HCT116 (cell line): Measurements from ENCODE around the gene ACTN1. TPM values are rescaled to one million over a fixed set of nuclear protein-coding genes. Genes with fewer than 3 reads are reported as not detected.

Source experiments
- ATAC-seq: fragments of 200-7000 bp; cut with Tn5 transposase; 2 replicates; pipeline ENCODE4 v1.9.1; 2020; ENCODE audit warnings: mild to moderate bottlenecking, moderate library complexity
- Bru-seq: library from RNA; stranded (reverse); fragments of 400-500 nt; gene quantifications from one replicate; lab custom pipeline; 2021; lab: Mats Ljungman, UMichigan
- BruChase-seq, 2 experiments: library from RNA; stranded (reverse); fragments of 400-500 nt; gene quantifications; one replicate each; lab custom pipeline; 2021; lab: Mats Ljungman, UMichigan
- BruUV-seq: library from RNA; stranded (reverse); fragments of 400-500 nt; replicated peaks from 2 replicates; lab custom pipeline; 2021; lab: Mats Ljungman, UMichigan
- CTCF ChIA-PET: fragments of 300-600 bp; sonication (Branson Sonifier 250); formaldehyde crosslinking; loops from one replicate; lab custom pipeline; 2021; ENCODE audit warnings: antibody characterized with exemption; lab: Charles Lee
- POLR2A ChIA-PET: fragments of 300-600, 350-600 bp; sonication (Branson Sonifier 250); formaldehyde crosslinking; loops from one replicate; lab custom pipeline; 2021; ENCODE audit warnings: antibody characterized with exemption; lab: Charles Lee
- RAD21 ChIA-PET, 2 experiments: fragments of 300-600 bp; sonication (Branson Sonifier 250); formaldehyde crosslinking; loops; one replicate each; lab custom pipeline; 2023; ENCODE audit warnings: low total read pairs in 2 of 2; ENCODE audit not compliant: uncharacterized antibody in 2 of 2, unreplicated experiment in 2 of 2, low non-redundant PET in 1 of 2; lab: Charles Lee
- DNase-seq: peaks from one replicate; pipeline ENCODE4 v3.0.0-alpha.2; 2010; ENCODE audit warnings: low read depth, low spot score
- H2AFZ ChIP-seq: fragments of 200-600 bp; shearing (Covaris generic), sonication (generic); 2 replicates; pipeline ENCODE4 v1.6.1; 2017; ENCODE audit warnings: low read depth, mixed run types, mixed read lengths, antibody characterized with exemption, low read length; ENCODE audit not compliant: poor library complexity, severe bottlenecking
- H3K27ac ChIP-seq: 2 replicates; pipeline ENCODE4 v1.5.1; 2012; ENCODE audit warnings: low read depth, low read length
- H3K27me3 ChIP-seq: fragments of 200-600 bp; sonication (generic); 2 replicates; pipeline ENCODE4 v1.6.1; 2016; ENCODE audit warnings: mixed run types, low read length, mixed read lengths; ENCODE audit not compliant: insufficient read depth
- H3K36me3 ChIP-seq, 2 experiments: fragments of 200-500 bp in 1 of 2; fragments of 200-600 bp in 1 of 2; sonication (Bioruptor generic) in 1 of 2; sonication (generic) in 1 of 2; 2 replicates each; pipeline versions ENCODE4 v1.5.1 to v1.6.1; 2014 to 2016; ENCODE audit warnings: low read length in 2 of 2, inconsistent platforms in 1 of 2, mixed read lengths in 1 of 2, mixed run types in 1 of 2; ENCODE audit not compliant: insufficient read depth in 2 of 2, control insufficient read depth in 1 of 2
- H3K4me1 ChIP-seq, 2 experiments: fragments of 200-600 bp in 1 of 2; sonication (generic) in 1 of 2; 2 replicates each; pipeline versions ENCODE4 v1.5.1 to v1.6.1; 2012 to 2017; ENCODE audit warnings: low read length in 2 of 2, inconsistent platforms in 1 of 2, mild to moderate bottlenecking in 1 of 2, mixed read lengths in 1 of 2, mixed run types in 1 of 2, moderate library complexity in 1 of 2; ENCODE audit not compliant: insufficient read depth in 2 of 2, control insufficient read depth in 1 of 2
- H3K4me2 ChIP-seq: fragments of 200-600 bp; sonication (generic); 2 replicates; pipeline ENCODE4 v1.6.1; 2017; ENCODE audit warnings: mixed run types, low read length, mixed read lengths
- H3K4me3 ChIP-seq, 2 experiments: fragments of 200-600 bp in 1 of 2; sonication (generic) in 1 of 2; replicated peaks in 1 of 2; 2 replicates each; pipeline ENCODE4 v1.5.1; 2011 to 2016; ENCODE audit warnings: low read length in 2 of 2, control low read depth in 1 of 2, low read depth in 1 of 2, mild to moderate bottlenecking in 1 of 2, mixed read lengths in 1 of 2, mixed run types in 1 of 2
- H3K79me2 ChIP-seq: fragments of 200-600 bp; sonication (generic); 2 replicates; pipeline ENCODE4 v1.6.1; 2017; ENCODE audit warnings: mild to moderate bottlenecking, mixed run types, low read length, moderate library complexity, mixed read lengths; ENCODE audit not compliant: insufficient read depth
- H3K9ac ChIP-seq: fragments of 200-600 bp; sonication (generic); 2 replicates; pipeline ENCODE4 v1.6.1; 2016; ENCODE audit warnings: low read length, mixed read lengths
- H3K9me2 ChIP-seq: fragments of 200-600 bp; sonication (generic), shearing (Covaris generic); 2 replicates; pipeline ENCODE4 v1.6.1; 2017; ENCODE audit warnings: mixed run types, mild to moderate bottlenecking, moderate library complexity; ENCODE audit not compliant: insufficient read depth
- H3K9me3 ChIP-seq, 2 experiments: fragments of 200-500 bp in 1 of 2; fragments of 200-600 bp in 1 of 2; sonication (Bioruptor generic) in 1 of 2; sonication (generic) in 1 of 2; 2 replicates each; pipeline ENCODE4 v1.6.1; 2014 to 2017; ENCODE audit warnings: low read length in 2 of 2, mixed read lengths in 2 of 2, inconsistent platforms in 1 of 2, low read depth in 1 of 2, mild to moderate bottlenecking in 1 of 2, mixed run types in 1 of 2, moderate library complexity in 1 of 2; ENCODE audit not compliant: control insufficient read depth in 1 of 2, insufficient read depth in 1 of 2
- H4K20me1 ChIP-seq: fragments of 200-600 bp; sonication (generic), shearing (Covaris generic); 2 replicates; pipeline ENCODE4 v1.6.1; 2017; ENCODE audit warnings: mixed run types, mild to moderate bottlenecking, moderate library complexity; ENCODE audit not compliant: insufficient read depth
- EGR1 ChIP-seq: IDR thresholded peaks from 2 replicates; pipeline ENCODE4 v1.6.1; 2012; ENCODE audit warnings: low read depth
- ELF1 ChIP-seq: IDR thresholded peaks from 2 replicates; pipeline ENCODE4 v1.6.1; 2012; ENCODE audit warnings: low read depth, borderline replicate concordance
- EZH2 ChIP-seq: fragments of 200-600 bp; sonication (generic); IDR thresholded peaks from 2 replicates; pipeline ENCODE4 v1.6.1; 2017; ENCODE audit warnings: antibody characterized with exemption, mixed run types
- POLR2A ChIP-seq: IDR thresholded peaks from 2 replicates; pipeline ENCODE4 v1.7.0; 2011; ENCODE audit warnings: borderline replicate concordance; ENCODE audit not compliant: insufficient read depth, insufficient read length; ENCODE audit errors: extremely low read depth
- POLR2AphosphoS5 ChIP-seq: IDR thresholded peaks from 2 replicates; pipeline ENCODE4 v1.6.1; 2011; ENCODE audit warnings: mild to moderate bottlenecking, low read depth, low read length, moderate library complexity
- RAD21 ChIP-seq: IDR thresholded peaks from 2 replicates; pipeline ENCODE4 v1.6.1; 2012; ENCODE audit warnings: low read depth, mild to moderate bottlenecking
- SIN3A ChIP-seq: IDR thresholded peaks from 2 replicates; pipeline ENCODE4 v1.6.1; 2012; ENCODE audit warnings: low read depth
- SP1 ChIP-seq: IDR thresholded peaks from 2 replicates; pipeline ENCODE4 v1.6.1; 2012; ENCODE audit warnings: low read depth
- intact Hi-C: fragments of 100-400 bp; cut with micrococcal nuclease; formaldehyde crosslinking; loops from 2 replicates; pipeline ENCODE4 v1.10.0; 2022
- long read RNA-seq: library from polyadenylated mRNA; unstranded; transcript quantifications from one replicate; pipeline ENCODE4 v2.0.0, GENCODE V29; 2021; ENCODE audit not compliant: unreplicated experiment
- polyA plus RNA-seq: library from polyadenylated mRNA; unstranded; fragments of >200 nt; gene quantifications from 2 replicates; pipeline ENCODE4 v1.2.1, GENCODE V29; 2012; ENCODE audit warnings: missing spikeins
- total RNA-seq: library from RNA; stranded (reverse); gene quantifications from one replicate; pipeline ENCODE4 v1.2.1, GENCODE V29; 2021; ENCODE audit not compliant: unreplicated experiment
- TF ChIP-seq, protein P1 (sequence below): IDR thresholded peaks from 2 replicates; pipeline ENCODE4 v1.6.1; 2012

Gene ACTN1
- total RNA-seq, result 123 TPM
- 134 and 167 TPM in 2 replicates for polyA plus RNA-seq
- Bru-seq, nascent RNA, result percentile 84 among the genes with signal in this experiment
- percentile 82 among the genes with signal in this experiment for BruChase-seq, experiment 1, labeled RNA remaining after a 6-hour chase
- BruChase-seq, experiment 2, labeled RNA remaining after a 2-hour chase, result percentile 74 among the genes with signal in this experiment
- long read RNA-seq, full-length matches to known transcripts, result 201 of 306 reads
- long read RNA-seq, partial matches to known transcripts, result 49 of 306 reads
- long read RNA-seq, other reads (novel, unspliced or antisense), result 56 of 306 reads

DNA sequence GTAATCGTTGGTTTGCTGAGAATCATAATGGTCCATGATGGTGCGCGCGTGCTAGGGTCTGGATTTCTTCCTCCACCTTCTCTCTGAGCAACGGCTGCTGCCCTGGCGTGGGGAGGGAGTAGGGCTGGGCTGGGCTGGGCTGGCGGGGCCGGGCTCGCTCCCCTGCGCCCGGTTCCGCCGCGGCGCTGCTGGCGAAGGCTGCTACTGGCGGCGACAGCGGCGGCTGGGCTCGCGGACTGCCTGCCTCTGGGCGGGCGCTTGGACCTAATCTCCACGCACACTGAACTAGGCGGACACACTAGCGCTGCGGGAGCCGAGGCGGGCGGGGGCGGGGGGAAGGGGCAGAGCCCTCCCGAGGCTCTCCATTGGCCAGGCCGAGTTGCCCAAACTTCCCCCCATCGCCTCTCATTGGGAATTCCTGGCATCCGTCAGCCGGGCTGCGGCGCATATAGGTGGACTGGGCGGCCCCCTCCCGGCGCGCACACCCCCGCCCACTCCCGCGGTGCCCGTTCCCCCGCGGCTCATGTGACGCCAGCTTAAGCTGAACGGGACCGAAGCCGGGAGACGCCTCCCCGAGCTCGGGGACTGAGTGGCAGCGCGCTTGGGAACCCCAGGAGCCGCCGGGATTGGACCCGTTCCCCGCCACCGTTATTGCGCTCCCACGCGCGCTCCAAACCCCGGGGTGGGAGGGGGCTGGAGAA lies at the start of gene ACTN1:
TSS of gene ACTN1 (minus strand) at position 282 of the 701 bp plus-strand sequence. CDS start at position 36, 246 bp downstream.
- no peaks in the 10 kb centered on the region for H3K27me3 ChIP-seq
- TF ChIP-seq SIN3A (peak; percentile 69; the same call in 1 of the 2 replicates), EZH2 (no peak), SP1 (peak; percentile 87), EGR1 (peak; percentile 90), POLR2A (peak; percentile 53), POLR2AphosphoS5 (peak; percentile 83), ELF1 (no peak), RAD21 (no peak)
- TF ChIP-seq, protein P1, sequence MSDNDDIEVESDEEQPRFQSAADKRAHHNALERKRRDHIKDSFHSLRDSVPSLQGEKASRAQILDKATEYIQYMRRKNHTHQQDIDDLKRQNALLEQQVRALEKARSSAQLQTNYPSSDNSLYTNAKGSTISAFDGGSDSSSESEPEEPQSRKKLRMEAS, result 0 out of 2 replicates have a peak, but pooled peaks have one; percentile 26
- peak within 1 kb of the TSS; percentile 90 for H3K27ac ChIP-seq
- peaks cover 44% of the 10 kb centered on the region for H3K79me2 ChIP-seq
- BruUV-seq, result no TSS peak
- H3K9me3 ChIP-seq, result no peaks in the 10 kb centered on the region
- H4K20me1 ChIP-seq, result no peaks in the 10 kb centered on the region
- H3K4me2 ChIP-seq, result peak within 1 kb of the TSS; percentile 94
- H3K36me3 ChIP-seq, result peaks cover 0 to 13% of the 10 kb centered on the region in 2 experiments; a peak in 1 of 4 replicates
- ChIA-PET CTCF (interaction anchor here (1.0 kb wide), 1 partner anchor 68 kb away, joined by 4 read pairs; no protein-coding TSS in a partner anchor), POLR2A (interaction anchor here (0.6 to 0.9 kb wide), 3 partner anchors 26 to 481 kb away, joined by 3 to 4 read pairs (median 3); no protein-coding TSS in a partner anchor), RAD21 (no interaction called here)
- intact Hi-C loops, result loop anchor here (2.0 kb wide), 1 partner anchor 28 kb away; no protein-coding TSS in a partner anchor
- no peak within 1 kb of the TSS for H2AFZ ChIP-seq
- peaks cover 16 to 25% of the 10 kb centered on the region in 2 experiments for H3K4me1 ChIP-seq
- ATAC-seq (peak; percentile 88), DNase-seq (peak; percentile 89)
- H3K9me2 ChIP-seq, result no peaks in the 10 kb centered on the region
- peak within 1 kb of the TSS; percentile 87 for H3K9ac ChIP-seq
- peak within 1 kb of the TSS; percentile 92 to 93 for H3K4me3 ChIP-seq
